H9 (cell line): Measurements from ENCODE around the gene CERS3. TPM values are rescaled to one million over a fixed set of nuclear protein-coding genes. Genes with fewer than 3 reads are reported as not detected.

ENCODE experiments used
- DNase-seq: peaks from one replicate; pipeline ENCODE4 v3.0.0-alpha.2; 2017
- H2AFZ ChIP-seq: one replicate; pipeline ENCODE4 v1.6.1; 2013; ENCODE audit warnings: mild to moderate bottlenecking, low read length, control low read depth, moderate library complexity
- H2AK5ac ChIP-seq: 2 replicates; pipeline ENCODE4 v1.6.1; 2013; ENCODE audit warnings: low read length, control low read depth, mixed read lengths; ENCODE audit not compliant: insufficient read length
- H2BK120ac ChIP-seq: one replicate; pipeline ENCODE4 v1.6.1; 2013; ENCODE audit warnings: low read depth, mild to moderate bottlenecking, low read length, control low read depth, inconsistent platforms; ENCODE audit not compliant: poor library complexity, severe bottlenecking
- H2BK12ac ChIP-seq: 2 replicates; pipeline ENCODE4 v1.6.1; 2013; ENCODE audit warnings: low read length, control low read depth, mixed read lengths, low read depth; ENCODE audit not compliant: insufficient read length
- H2BK15ac ChIP-seq: 2 replicates; pipeline ENCODE4 v1.6.1; 2013; ENCODE audit warnings: low read depth, low read length, control low read depth
- H2BK20ac ChIP-seq: one replicate; pipeline ENCODE4 v1.6.1; 2013; ENCODE audit warnings: low read depth, mild to moderate bottlenecking, low read length, control low read depth, inconsistent platforms; ENCODE audit not compliant: poor library complexity, severe bottlenecking
- H2BK5ac ChIP-seq: 2 replicates; pipeline ENCODE4 v1.6.1; 2013; ENCODE audit warnings: low read length, control low read depth, mixed read lengths; ENCODE audit not compliant: insufficient read length
- H3K14ac ChIP-seq: 2 replicates; pipeline ENCODE4 v1.6.1; 2013; ENCODE audit warnings: low read length, control low read depth; ENCODE audit not compliant: insufficient read depth
- H3K18ac ChIP-seq: 2 replicates; pipeline ENCODE4 v1.6.1; 2013; ENCODE audit warnings: low read depth, mild to moderate bottlenecking, mixed read lengths, low read length, control low read depth; ENCODE audit not compliant: insufficient read length
- H3K23ac ChIP-seq: 2 replicates; pipeline ENCODE4 v1.6.1; 2013; ENCODE audit warnings: low read length, control low read depth, mixed read lengths, low read depth; ENCODE audit not compliant: insufficient read length
- H3K23me2 ChIP-seq: 2 replicates; pipeline ENCODE4 v1.6.1; 2013; ENCODE audit warnings: low read depth, mild to moderate bottlenecking, mixed read lengths, low read length, control low read depth; ENCODE audit not compliant: insufficient read length, poor library complexity, severe bottlenecking
- H3K27ac ChIP-seq: 2 replicates; pipeline ENCODE4 v1.5.1; 2013; ENCODE audit warnings: low read length, control low read depth, mixed read lengths, low read depth; ENCODE audit not compliant: insufficient read length
- H3K27me3 ChIP-seq: 2 replicates; pipeline ENCODE4 v1.6.1; 2013; ENCODE audit warnings: low read length, control low read depth, inconsistent platforms; ENCODE audit not compliant: insufficient read depth
- H3K4ac ChIP-seq: 2 replicates; pipeline ENCODE4 v1.6.1; 2013; ENCODE audit warnings: low read depth, mild to moderate bottlenecking, control low read depth, inconsistent platforms, low read length, moderate library complexity
- H3K4me1 ChIP-seq: 2 replicates; pipeline ENCODE4 v1.6.1; 2013; ENCODE audit warnings: low read length, control low read depth, inconsistent platforms; ENCODE audit not compliant: insufficient read depth
- H3K4me2 ChIP-seq: 2 replicates; pipeline ENCODE4 v1.6.1; 2013; ENCODE audit warnings: low read length, control low read depth, mixed read lengths; ENCODE audit not compliant: insufficient read length, insufficient read depth
- H3K56ac ChIP-seq: 2 replicates; pipeline ENCODE4 v1.6.1; 2013; ENCODE audit warnings: low read depth, mild to moderate bottlenecking, mixed read lengths, low read length, control low read depth; ENCODE audit not compliant: insufficient read length
- H3K79me1 ChIP-seq: 2 replicates; pipeline ENCODE4 v1.6.1; 2013; ENCODE audit warnings: low read depth, mild to moderate bottlenecking, moderate library complexity, low read length, control low read depth, inconsistent platforms; ENCODE audit not compliant: insufficient read depth, poor library complexity, severe bottlenecking
- H3K79me2 ChIP-seq: 2 replicates; pipeline ENCODE4 v1.6.1; 2013; ENCODE audit warnings: low read length, control low read depth, inconsistent platforms; ENCODE audit not compliant: insufficient read depth
- H3K9ac ChIP-seq: 2 replicates; pipeline ENCODE4 v1.6.1; 2013; ENCODE audit warnings: low read length, control low read depth, mixed read lengths; ENCODE audit not compliant: insufficient read length; ENCODE audit errors: extremely low read depth
- H3K9me3 ChIP-seq: one replicate; pipeline ENCODE4 v1.6.1; 2013; ENCODE audit warnings: low read depth, low read length, inconsistent platforms; ENCODE audit not compliant: control insufficient read depth
- H3T11ph ChIP-seq: one replicate; pipeline ENCODE4 v1.6.1; 2013; ENCODE audit warnings: mild to moderate bottlenecking, low read length, control low read depth, inconsistent platforms
- H4K20me1 ChIP-seq: one replicate; pipeline ENCODE4 v1.6.1; 2013; ENCODE audit not compliant: control insufficient read depth, insufficient read length, insufficient read depth
- H4K5ac ChIP-seq: 2 replicates; pipeline ENCODE4 v1.6.1; 2013; ENCODE audit warnings: low read depth, mild to moderate bottlenecking, mixed read lengths, low read length, control low read depth; ENCODE audit not compliant: insufficient read length
- H4K8ac ChIP-seq: replicated peaks from 2 replicates; pipeline ENCODE4 v1.6.1; 2013; ENCODE audit warnings: low read length, control low read depth, mixed read lengths, low read depth; ENCODE audit not compliant: insufficient read length
- H4K91ac ChIP-seq: 2 replicates; pipeline ENCODE4 v1.6.1; 2013; ENCODE audit warnings: low read depth, mild to moderate bottlenecking, moderate library complexity, mixed read lengths, low read length, control low read depth; ENCODE audit not compliant: insufficient read length
- H3K27ac Mint-ChIP-seq, 3 experiments: 2 replicates in 2 of 3; 3 replicates in 1 of 3; pipeline ENCODE4 v1.8.0; 2020 to 2021; ENCODE audit warnings: mixed read lengths in 3 of 3, mild to moderate bottlenecking in 1 of 3, moderate library complexity in 1 of 3
- H3K27me3 Mint-ChIP-seq: 2 replicates; pipeline ENCODE4 v1.8.0; 2021; ENCODE audit warnings: low read depth, mild to moderate bottlenecking, moderate library complexity, mixed read lengths
- H3K36me3 Mint-ChIP-seq, 3 experiments: 2 replicates in 2 of 3; 3 replicates in 1 of 3; pipeline ENCODE4 v1.8.0; 2020 to 2021; ENCODE audit warnings: low read depth in 3 of 3, mixed read lengths in 3 of 3; ENCODE audit not compliant: insufficient read depth in 1 of 3
- H3K4me1 Mint-ChIP-seq, 2 experiments: 2 replicates each; pipeline ENCODE4 v1.8.0; 2020; ENCODE audit warnings: mixed read lengths in 2 of 2
- H3K4me3 Mint-ChIP-seq, 2 experiments: 2 replicates in 1 of 2; 3 replicates in 1 of 2; pipeline ENCODE4 v1.8.0; 2020 to 2021; ENCODE audit warnings: mild to moderate bottlenecking in 2 of 2, mixed read lengths in 2 of 2, moderate library complexity in 1 of 2
- H3K9me3 Mint-ChIP-seq, 2 experiments: 2 replicates in 1 of 2; 3 replicates in 1 of 2; pipeline ENCODE4 v1.8.0; 2020; ENCODE audit warnings: mild to moderate bottlenecking in 2 of 2, mixed read lengths in 2 of 2, moderate library complexity in 1 of 2
- CTCF ChIP-seq: fragments of 200-600 bp; sonication (generic); conservative IDR thresholded peaks from 3 replicates; pipeline ENCODE4 v1.8.0; 2021; ENCODE audit warnings: antibody characterized with exemption, mild to moderate bottlenecking
- WGBS: extraction: QIAGEN DNeasy Blood & Tissue Kit; methylation state at CpG from one replicate; pipeline ENCODE4 v1.1.7; 2013; ENCODE audit warnings: missing lambda C conversion rate, low lambda C conversion rate, mixed read lengths; ENCODE audit not compliant: insufficient read length; ENCODE audit errors: extremely low coverage; 5-methylcytosine and 5-hydroxymethylcytosine counted together
- total RNA-seq: library from RNA; stranded (reverse); gene quantifications from 2 replicates; pipeline ENCODE4 v1.2.1, GENCODE V29; 2021

Gene CERS3
- total RNA-seq, 1 experiment from 2014 or later: 1.4 TPM

- H3K79me2 ChIP-seq: no peaks in the 10 kb centered on the region
- H3K4me3 Mint-ChIP-seq: no peak overlapping the region
Observed at GRCh38 chr15:100472736-100473135, 56.0 kb downstream of the CERS3 start.

More at GRCh38 chr15:100472736-100473135, 56.0 kb downstream of the CERS3 start:
- no peak overlapping the region for H2AK5ac ChIP-seq
- H4K8ac ChIP-seq: no peak overlapping the region
- H3K4me2 ChIP-seq: no peak overlapping the region
- no peak overlapping the region for H3K56ac ChIP-seq
- Mint-ChIP-seq H3K36me3 (peaks cover 0 to under 1% (median 0%) of the 10 kb centered on the region in 3 experiments; a peak in 1 of 7 replicates), H3K9me3 (peaks cover under 1% of the 10 kb centered on the region in 2 experiments; a peak in 2 of 5 replicates), H3K4me1 (no peaks in the 10 kb centered on the region), H3K27me3 (no peaks in the 10 kb centered on the region; the same call in 1 of the 2 replicates), H3K27ac (no peak overlapping the region)
- no peaks in the 10 kb centered on the region for H3K79me1 ChIP-seq
- H3T11ph ChIP-seq: no peak overlapping the region
- no peaks in the 10 kb centered on the region for H4K20me1 ChIP-seq
- no CpG with 5 or more reads among the region's 5 CpGs for WGBS
- no peak for TF ChIP-seq CTCF
- H2BK5ac ChIP-seq: no peak overlapping the region
- H3K4ac ChIP-seq: no peak overlapping the region
- H2BK20ac ChIP-seq: no peak overlapping the region
- no peak overlapping the region for H3K18ac ChIP-seq
- H3K9me3 ChIP-seq: no peaks in the 10 kb centered on the region
- no peak overlapping the region for H3K9ac ChIP-seq
- no peak overlapping the region for H3K27ac ChIP-seq
- H3K4me1 ChIP-seq: no peaks in the 10 kb centered on the region
- DNase-seq: no peak
- H3K23ac ChIP-seq: no peak overlapping the region
- no peak overlapping the region for H4K91ac ChIP-seq
- H3K23me2 ChIP-seq: no peaks in the 10 kb centered on the region
- no peak overlapping the region for H2BK15ac ChIP-seq
- no peak overlapping the region for H3K14ac ChIP-seq
- H4K5ac ChIP-seq: no peak overlapping the region
- no peak overlapping the region for H2BK120ac ChIP-seq
- no peak overlapping the region for H2AFZ ChIP-seq
- no peak overlapping the region for H2BK12ac ChIP-seq
- no peaks in the 10 kb centered on the region for H3K27me3 ChIP-seq
